ENCODE measurements around the gene TTLL4. TPM values are rescaled to one million over a fixed set of nuclear protein-coding genes. Genes with fewer than 3 reads are reported as not detected.

The TTLL4 gene
- total and polyA plus RNA-seq, 2 of the 8 experiments (the other 6 are each of a cell fraction or from before 2014, with no cell fraction given) = 71.1 to 105 TPM

GRCh38 chr2:218694405-218695145 is 16.1 kb upstream of the TTLL4 start:
- no peak overlapping the region for H3K4me2 ChIP-seq (ENCODE audit: insufficient read depth in 1 of 2, low read depth in 2 of 2, low read length in 2 of 2)
- no peak overlapping the region for H2BK5ac ChIP-seq (ENCODE audit: low read depth, low read length)
- no peak overlapping the region for H3K14ac ChIP-seq (ENCODE audit: insufficient read length)
- DNase-seq (ENCODE audit: low read depth in 1 of 2, low spot score in 2 of 2) (no peak), FAIRE-seq (no peak)
- no peak overlapping the region for H3K9ac ChIP-seq (replicated peaks in 1 of 4; ENCODE audit: extremely low read depth in 1 of 4, low read depth in 3 of 4, low read length in 3 of 4)
- H3K36me3 ChIP-seq (ENCODE audit: control insufficient read depth in 2 of 4, insufficient read depth in 4 of 4, low read length in 3 of 4) = peaks cover 2 to 32% (median 15%) of the 10 kb centered on the region in 4 experiments; a peak in 7 of 8 replicates
- H3K9me3 ChIP-seq (ENCODE audit: insufficient read depth in 2 of 2, low read depth in 1 of 2, low read length in 1 of 2) = no peaks in the 10 kb centered on the region
- no peak overlapping the region for H3K4me3 ChIP-seq (ENCODE audit: extremely low read depth in 1 of 4, insufficient read depth in 2 of 4, low read depth in 3 of 4, low read length in 4 of 4)
- no peak overlapping the region for H2BK120ac ChIP-seq (replicated peaks; ENCODE audit: low read depth, low read length)
- no peak overlapping the region for H3K56ac ChIP-seq (replicated peaks; ENCODE audit: insufficient read length, low read depth, low read length)
- WGBS, 2 experiments (ENCODE audit: extremely low coverage in 1 of 2, insufficient coverage in 1 of 2, insufficient read length in 1 of 2, insufficient replicate concordance in 2 of 2, low coverage in 1 of 2, low lambda C conversion rate in 2 of 2, missing lambda C conversion rate in 1 of 2) = 100% methylated on average over 3 of the region's 3 CpGs; no CpG with 5 or more reads in 1 of the 2 experiments
- no peaks in the 10 kb centered on the region for H3K79me2 ChIP-seq (ENCODE audit: control insufficient read depth in 1 of 2, insufficient read depth in 2 of 2, low read length in 2 of 2)
- CTCF ChIA-PET (ENCODE audit: partially characterized antibody) = interaction anchor here (0.6 to 2.6 kb wide), 4 partner anchors 10 to 178 kb away, joined by 3 to 9 read pairs (median 4); no protein-coding TSS in a partner anchor
- H3K27ac ChIP-seq (ENCODE audit: low read depth, low read length) = no peak overlapping the region
- no peaks in the 10 kb centered on the region for H3K79me1 ChIP-seq (ENCODE audit: low read depth, low read length)
- H4K91ac ChIP-seq (replicated peaks; ENCODE audit: insufficient read length, low read length) = no peak overlapping the region
- H3K18ac ChIP-seq (ENCODE audit: extremely low read depth, low read length) = no peak overlapping the region
- H2AFZ ChIP-seq (ENCODE audit: low read length) = no peak overlapping the region
- no peak overlapping the region for H2AK5ac ChIP-seq (ENCODE audit: low read depth, low read length)
- POLR2A ChIA-PET (ENCODE audit: partially characterized antibody) = interaction anchor here (0.6 kb wide), 1 partner anchor 259 kb away, joined by 3 read pairs; no protein-coding TSS in a partner anchor
- no peaks in the 10 kb centered on the region; the same call in 1 of the 2 replicates for H3K23me2 ChIP-seq (ENCODE audit: low read depth, low read length)
- H3K4ac ChIP-seq (replicated peaks; ENCODE audit: insufficient read length, low read depth, low read length) = no peak overlapping the region
- peaks cover 0 to 2% of the 10 kb centered on the region in 2 experiments for H4K20me1 ChIP-seq (replicated peaks in 1 of 2; ENCODE audit: control insufficient read depth in 1 of 2, insufficient read depth in 2 of 2, low read length in 2 of 2)
- H3K23ac ChIP-seq (ENCODE audit: insufficient read length) = no peak overlapping the region
- no peak overlapping the region for H4K8ac ChIP-seq (ENCODE audit: extremely low read depth, insufficient read depth, low read length)
- H2BK15ac ChIP-seq (ENCODE audit: low read length) = no peak overlapping the region
- no peaks in the 10 kb centered on the region for H3K27me3 ChIP-seq (replicated peaks in 1 of 4; ENCODE audit: control insufficient read depth in 3 of 4, extremely low read depth in 1 of 4, insufficient read depth in 3 of 4, low read length in 3 of 4)
- no peak overlapping the region for H4K5ac ChIP-seq (ENCODE audit: insufficient read length, low read depth, low read length)
- H3K4me1 ChIP-seq (replicated peaks in 1 of 4; ENCODE audit: control insufficient read depth in 3 of 4, insufficient read depth in 4 of 4, low read length in 3 of 4) = no peaks in the 10 kb centered on the region
- H2BK20ac ChIP-seq (ENCODE audit: low read length) = no peak overlapping the region
- H2BK12ac ChIP-seq (ENCODE audit: low read depth, low read length) = no peak overlapping the region
- TF ChIP-seq CHD1 (IDR thresholded peaks at IDR 0.05; ENCODE audit: low read depth, low read length) (no peak), RFX5 (IDR thresholded peaks at IDR 0.05; ENCODE audit: borderline replicate concordance, low read depth, low read length) (no peak), ASH2L (IDR thresholded peaks at IDR 0.05; ENCODE audit: low read length) (no peak), CREB1 (IDR thresholded peaks at IDR 0.05) (no peak), TBP (IDR thresholded peaks at IDR 0.05; ENCODE audit: low read depth, low read length) (no peak), POLR2AphosphoS5 (IDR thresholded peaks at IDR 0.05; ENCODE audit: low read depth, low read length) (no peak), BRCA1 (IDR thresholded peaks at IDR 0.05; ENCODE audit: low read depth, low read length) (no peak), RNF2 (IDR thresholded peaks at IDR 0.05; ENCODE audit: borderline replicate concordance, low read depth, low read length, missing control alignments, poor library complexity, severe bottlenecking) (no peak), HDAC2 (IDR thresholded peaks at IDR 0.05; ENCODE audit: borderline replicate concordance in 1 of 2, low read depth in 2 of 2, low read length in 2 of 2) (no peak), JUND (IDR thresholded peaks at IDR 0.05; ENCODE audit: low read length) (no peak), BACH1 (IDR thresholded peaks at IDR 0.05; ENCODE audit: low read length) (no peak), SP4 (IDR thresholded peaks at IDR 0.05; ENCODE audit: low read length) (no peak), GABPA (IDR thresholded peaks at IDR 0.05; ENCODE audit: borderline replicate concordance, insufficient read depth, low read length) (no peak), SRF (IDR thresholded peaks at IDR 0.05; ENCODE audit: low read depth, low read length) (no peak)

Measured in H1 (cell line).